Lung (tissue), 12 donors: ENCODE data around the gene POLD4. TPM values are rescaled to one million over a fixed set of nuclear protein-coding genes. Genes with fewer than 3 reads are reported as not detected.

Experiments used
- ATAC-seq: fragments of 200-7000 bp; cut with Tn5 transposase; one replicate; pipeline ENCODE4 v1.9.1; 2020; ENCODE audit warnings: moderate number of reproducible peaks; ENCODE audit not compliant: insufficient read depth, low FRiP score
- DNase-seq, 3 donors: peaks; one replicate each; pipeline ENCODE4 v3.0.0-alpha.2; 2013 to 2017
- H3K27ac ChIP-seq, 2 donors: one replicate each; pipeline ENCODE4 v1.5.1; 2013; ENCODE audit warnings: mild to moderate bottlenecking in 2 of 2, moderate library complexity in 2 of 2, control low read depth in 1 of 2, inconsistent platforms in 1 of 2, low read depth in 1 of 2, low read length in 1 of 2
- H3K27me3 ChIP-seq, 3 donors: one replicate each; pipeline ENCODE4 v1.5.1; 2013; ENCODE audit warnings: low read length in 2 of 3; ENCODE audit not compliant: control insufficient read depth in 3 of 3, insufficient read depth in 3 of 3
- H3K36me3 ChIP-seq, 4 donors: one replicate each; pipeline ENCODE4 v1.5.1; 2013; ENCODE audit warnings: low read length in 4 of 4, mild to moderate bottlenecking in 1 of 4, moderate library complexity in 1 of 4; ENCODE audit not compliant: control insufficient read depth in 4 of 4, insufficient read depth in 4 of 4
- H3K4me1 ChIP-seq, 5 donors: one replicate each; pipeline ENCODE4 v1.5.1; 2013; ENCODE audit warnings: low read length in 5 of 5, mild to moderate bottlenecking in 2 of 5, moderate library complexity in 1 of 5; ENCODE audit not compliant: control insufficient read depth in 5 of 5, insufficient read depth in 5 of 5
- H3K4me3 ChIP-seq: one replicate; pipeline ENCODE4 v1.5.1; 2013; ENCODE audit warnings: mild to moderate bottlenecking, control low read depth, moderate library complexity
- H3K9ac ChIP-seq, 2 donors: one replicate each; pipeline ENCODE4 v1.5.1; 2013; ENCODE audit warnings: low read length in 2 of 2, control low read depth in 1 of 2; ENCODE audit not compliant: insufficient read depth in 1 of 2
- H3K9me3 ChIP-seq, 4 donors: one replicate each; pipeline ENCODE4 v1.5.1; 2013; ENCODE audit warnings: low read length in 3 of 4, mild to moderate bottlenecking in 1 of 4, moderate library complexity in 1 of 4; ENCODE audit not compliant: control insufficient read depth in 4 of 4, insufficient read depth in 3 of 4
- WGBS, 2 donors: extraction: QIAGEN DNeasy Blood & Tissue Kit; methylation state at CpG; one replicate each; pipeline ENCODE4 v1.1.7; 2013; 5-methylcytosine and 5-hydroxymethylcytosine counted together
- polyA plus RNA-seq, 2 donors: library from polyadenylated mRNA; stranded (reverse); fragments of 200-250 nt; gene quantifications; one replicate each; pipeline ENCODE4 v1.2.1, GENCODE V29; 2013
- total RNA-seq, 2 donors: library from RNA; depleted of rRNA in 1 of 2; stranded (reverse); fragments of >200 nt in 1 of 2; gene quantifications; one replicate each; pipeline ENCODE4 v1.2.1, GENCODE V29; 2014 to 2021
- TF ChIP-seq, protein P1 (sequence below): IDR thresholded peaks from 2 replicates; pipeline ENCODE4 v1.5.1; 2012; ENCODE audit warnings: mild to moderate bottlenecking; ENCODE audit errors: control extremely low read depth, extremely low read depth
- donor health status: control.
- donor health status: control.
- donor health status: Bipolar disorder and iron deficiency.
- donor health status: healthy.
- donor health status: DM: yes; HTN: yes; CAD: no.

The POLD4 gene
- total and polyA plus RNA-seq, 4 donors, result 27.4 to 183 (median 101) TPM

- TF ChIP-seq, protein P1, sequence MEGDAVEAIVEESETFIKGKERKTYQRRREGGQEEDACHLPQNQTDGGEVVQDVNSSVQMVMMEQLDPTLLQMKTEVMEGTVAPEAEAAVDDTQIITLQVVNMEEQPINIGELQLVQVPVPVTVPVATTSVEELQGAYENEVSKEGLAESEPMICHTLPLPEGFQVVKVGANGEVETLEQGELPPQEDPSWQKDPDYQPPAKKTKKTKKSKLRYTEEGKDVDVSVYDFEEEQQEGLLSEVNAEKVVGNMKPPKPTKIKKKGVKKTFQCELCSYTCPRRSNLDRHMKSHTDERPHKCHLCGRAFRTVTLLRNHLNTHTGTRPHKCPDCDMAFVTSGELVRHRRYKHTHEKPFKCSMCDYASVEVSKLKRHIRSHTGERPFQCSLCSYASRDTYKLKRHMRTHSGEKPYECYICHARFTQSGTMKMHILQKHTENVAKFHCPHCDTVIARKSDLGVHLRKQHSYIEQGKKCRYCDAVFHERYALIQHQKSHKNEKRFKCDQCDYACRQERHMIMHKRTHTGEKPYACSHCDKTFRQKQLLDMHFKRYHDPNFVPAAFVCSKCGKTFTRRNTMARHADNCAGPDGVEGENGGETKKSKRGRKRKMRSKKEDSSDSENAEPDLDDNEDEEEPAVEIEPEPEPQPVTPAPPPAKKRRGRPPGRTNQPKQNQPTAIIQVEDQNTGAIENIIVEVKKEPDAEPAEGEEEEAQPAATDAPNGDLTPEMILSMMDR, result no peak
- Histone ChIP-seq H3K4me1 (peaks cover 0 to 16% (median 7%) of the 10 kb centered on the region in 5 donors), H3K27ac (no peak overlapping the region), H3K27me3 (no peaks in the 10 kb centered on the region), H3K36me3 (peaks cover 0 to 39% (median 8%) of the 10 kb centered on the region in 4 donors), H3K9me3 (no peaks in the 10 kb centered on the region), H3K9ac (no peak overlapping the region), H3K4me3 (no peak overlapping the region)
- ATAC-seq, result no peak
- DNase-seq, result no peak
- 88 to 94% methylated on average over 12 of the region's 12 CpGs for WGBS, 2 donors
Measured at GRCh38 chr11:67307545-67308001, 45.8 kb downstream of the POLD4 start.

- TF ChIP-seq, protein P1, result no peak
- Histone ChIP-seq H3K4me1 (peaks cover 0 to 22% (median 7%) of the 10 kb centered on the region in 5 donors), H3K9me3 (no peaks in the 10 kb centered on the region), H3K4me3 (no peak overlapping the region), H3K27ac (no peak overlapping the region), H3K36me3 (peaks cover 0 to 39% (median 8%) of the 10 kb centered on the region in 4 donors), H3K9ac (no peak overlapping the region), H3K27me3 (no peaks in the 10 kb centered on the region)
- DNase-seq, result no peak
- 92 to 94% methylated on average over 19 of the region's 19 CpGs for WGBS, 2 donors
- ATAC-seq, result no peak
Measured at GRCh38 chr11:67306769-67307544, 46.4 kb downstream of the POLD4 start.

DNA sequence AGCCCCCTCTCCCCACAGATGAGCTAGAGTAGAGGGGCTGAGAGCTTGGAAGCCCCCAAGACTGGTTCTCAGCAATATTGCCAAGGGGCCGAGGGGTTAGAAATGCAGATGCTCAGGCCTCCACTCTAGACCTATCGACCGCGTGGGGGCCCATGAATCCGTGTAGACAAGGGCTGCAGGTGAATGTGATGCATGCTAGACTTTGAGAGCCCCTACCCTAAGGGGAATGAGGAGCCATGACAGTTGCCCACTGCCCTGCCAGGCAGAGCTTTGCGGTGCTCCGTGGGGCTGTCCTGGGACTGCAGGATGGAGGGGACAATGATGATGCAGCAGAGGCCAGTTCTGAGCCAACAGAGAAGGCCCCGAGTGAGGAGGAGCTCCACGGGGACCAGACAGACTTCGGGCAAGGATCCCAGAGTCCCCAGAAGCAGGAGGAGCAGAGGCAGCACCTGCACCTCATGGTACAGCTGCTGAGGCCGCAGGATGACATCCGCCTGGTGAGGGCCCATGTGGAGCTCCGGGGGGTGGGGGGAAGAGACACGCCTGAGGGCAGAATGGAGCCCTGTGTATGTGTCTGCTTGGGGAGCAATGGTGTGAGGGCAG, 48.7 kb downstream of the POLD4 start:
- H3K9ac ChIP-seq, result no peak overlapping the region
- H3K9me3 ChIP-seq, result no peaks in the 10 kb centered on the region
- no peak overlapping the region for H3K4me3 ChIP-seq
- TF ChIP-seq, protein P1, result no peak
- H3K4me1 ChIP-seq, result peaks cover 0 to 28% (median 7%) of the 10 kb centered on the region in 5 donors
- H3K36me3 ChIP-seq, result peaks cover 0 to 35% (median 18%) of the 10 kb centered on the region in 4 donors
- H3K27me3 ChIP-seq, result no peaks in the 10 kb centered on the region
- H3K27ac ChIP-seq, result no peak overlapping the region
- DNase-seq (no peak), ATAC-seq (no peak)
- WGBS, 2 donors, result 82 to 83% methylated on average over 14 of the region's 14 CpGs
